GM18868 (cell line): ENCODE results near the gene FAM209B.
"Not testable (repeated sequence)": the region's sequence is repeated elsewhere in the genome, so short reads cannot be mapped to it uniquely, and the experiment has no call there.

Experiments
- ATAC-seq: cut with Tn5 transposase; IDR thresholded peaks from one replicate; pipeline ENCODE4 v1.9.1; 2021; ENCODE audit warnings: mild to moderate bottlenecking, moderate library complexity; ENCODE audit not compliant: unreplicated experiment

FAM209B gene

DNA sequence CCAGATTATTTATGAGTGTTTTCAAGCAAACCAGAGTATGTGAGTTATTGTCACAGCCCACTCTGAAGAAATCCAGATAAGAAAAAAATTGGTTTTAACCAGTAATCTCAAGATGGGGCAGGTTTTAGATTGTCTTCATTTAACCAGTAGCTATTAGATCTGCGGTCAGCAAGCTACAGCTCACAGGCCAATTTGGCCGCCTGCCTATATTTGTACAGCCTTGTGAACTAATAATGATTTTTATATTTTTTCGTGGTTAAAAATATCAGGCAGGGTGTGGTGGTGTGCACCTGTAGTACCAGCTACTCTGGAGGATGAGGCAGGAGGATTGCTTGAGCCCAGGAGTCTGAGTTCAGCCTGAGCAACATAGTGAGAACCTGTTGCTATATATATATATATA is 5.0 kb downstream of the FAM209B start:
- no peak for ATAC-seq

DNA sequence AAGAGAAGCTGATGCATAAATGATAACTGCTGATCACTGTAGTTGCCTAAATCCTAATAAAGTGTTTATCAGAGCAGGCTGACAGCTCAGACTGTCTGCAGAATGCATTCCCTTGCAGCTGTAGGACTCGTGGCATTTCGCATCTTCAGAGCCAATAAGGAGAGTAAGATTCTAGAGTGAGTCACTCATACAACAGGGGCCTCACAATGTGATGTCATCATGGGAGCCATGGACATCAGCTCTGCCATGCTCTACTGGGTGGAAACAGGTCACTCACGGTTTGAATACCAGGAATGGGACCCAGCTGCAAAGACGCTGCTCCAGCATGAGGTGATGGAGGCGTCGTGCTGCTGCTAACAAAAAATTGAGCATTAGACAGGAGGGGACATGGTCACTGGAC is 7.4 kb downstream of the FAM209B start:
- no peak for ATAC-seq

DNA sequence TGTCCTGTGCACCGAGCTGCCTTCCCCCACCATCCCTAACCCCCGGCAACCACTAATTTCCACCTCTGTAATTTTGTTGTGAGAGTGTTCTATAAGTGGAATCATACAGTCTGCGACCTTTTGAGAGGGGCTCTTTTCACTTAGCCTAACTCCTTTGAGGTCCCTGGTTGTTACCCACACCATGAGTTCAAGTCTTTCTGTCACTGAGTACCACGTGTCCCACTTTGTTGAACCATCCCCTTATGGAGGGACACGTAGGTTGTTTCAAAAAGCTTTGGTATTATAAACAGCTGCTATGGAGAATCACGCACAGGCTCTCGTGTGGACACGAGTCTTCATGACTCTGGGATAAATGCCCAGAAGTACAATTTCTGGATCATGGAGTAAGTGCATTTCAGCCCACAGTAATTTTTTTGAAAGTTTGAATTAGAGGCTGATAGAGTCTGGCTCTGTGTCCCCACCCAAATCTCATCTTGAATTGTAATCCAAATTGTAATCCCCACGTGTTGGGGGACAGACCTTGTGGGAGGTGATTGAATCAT is 9.5 kb downstream of the FAM209B start:
- no peak for ATAC-seq

DNA sequence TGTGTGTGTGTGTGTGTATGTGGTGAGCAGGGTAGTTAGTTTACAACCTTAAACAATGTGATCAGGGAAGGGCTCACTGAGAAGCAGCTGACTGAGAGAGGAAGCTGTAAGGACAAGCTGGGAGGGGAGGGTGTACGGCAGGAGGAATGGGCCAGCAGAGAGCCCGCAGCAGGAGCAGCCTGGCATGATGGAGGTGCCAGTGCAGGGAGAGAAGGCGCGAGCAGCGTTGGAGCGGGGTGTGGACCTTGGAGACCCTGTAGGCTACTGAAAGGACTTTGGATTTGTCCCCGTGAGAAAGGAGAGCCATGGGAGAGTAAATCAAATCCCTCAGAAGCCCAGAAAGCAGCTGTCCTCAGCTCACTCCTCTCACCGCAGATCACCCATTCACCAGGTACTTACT is 18.5 kb downstream of the FAM209B start:
- no peak for ATAC-seq

DNA sequence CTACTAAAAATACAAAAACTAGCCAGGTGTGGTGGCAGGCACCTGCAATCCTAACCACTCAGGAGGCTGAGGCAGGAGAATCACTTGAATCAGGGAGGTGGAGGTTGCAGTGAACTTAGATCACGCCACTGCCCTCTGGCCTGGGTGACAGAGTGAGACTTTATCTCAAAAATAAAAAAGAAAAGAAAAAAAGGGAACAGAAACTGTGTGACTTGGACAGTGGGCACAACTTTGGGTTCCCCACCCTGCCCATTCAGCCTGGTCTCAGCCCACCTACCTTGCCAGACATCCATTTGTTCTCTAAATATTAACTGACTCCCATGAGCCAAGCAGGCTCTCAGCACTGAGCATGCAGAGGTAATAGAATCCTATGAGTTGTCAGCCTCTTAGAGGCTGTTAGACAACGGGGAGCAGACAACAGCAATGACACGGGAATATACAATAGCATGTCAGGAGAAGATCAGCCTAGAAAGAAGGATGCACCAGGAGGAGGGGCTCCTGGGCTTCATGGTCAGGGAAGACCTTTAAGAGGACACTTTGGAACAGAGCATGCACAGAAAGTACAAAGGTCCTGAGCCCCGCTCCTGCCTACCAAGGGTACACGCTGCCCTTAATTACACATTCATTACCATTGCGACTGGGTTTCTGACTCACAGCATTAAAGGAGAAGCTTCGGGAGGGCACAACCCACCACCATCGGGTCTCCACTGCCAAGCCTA is 20.0 kb downstream of the FAM209B start:
- ATAC-seq = no peak

DNA sequence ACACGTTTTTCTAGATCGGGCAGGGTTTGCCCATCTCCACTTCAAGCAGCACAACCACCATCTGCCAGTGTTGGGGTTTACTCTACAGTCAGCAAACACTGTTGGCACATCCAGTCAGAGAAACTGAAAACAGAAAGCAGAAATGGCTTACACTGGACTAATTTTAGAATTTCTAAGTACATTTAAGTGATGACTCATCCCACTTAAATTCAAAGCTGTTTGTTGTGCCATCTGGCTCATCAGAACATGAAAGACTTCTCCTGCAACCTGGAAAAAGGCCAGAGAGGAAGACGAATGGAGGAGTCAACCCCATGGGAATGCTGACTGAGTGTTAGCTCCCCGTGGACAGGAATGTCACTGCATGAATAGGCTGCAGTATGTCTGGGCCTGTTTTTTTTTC is 21.8 kb downstream of the FAM209B start:
- ATAC-seq = peak; percentile 94

DNA sequence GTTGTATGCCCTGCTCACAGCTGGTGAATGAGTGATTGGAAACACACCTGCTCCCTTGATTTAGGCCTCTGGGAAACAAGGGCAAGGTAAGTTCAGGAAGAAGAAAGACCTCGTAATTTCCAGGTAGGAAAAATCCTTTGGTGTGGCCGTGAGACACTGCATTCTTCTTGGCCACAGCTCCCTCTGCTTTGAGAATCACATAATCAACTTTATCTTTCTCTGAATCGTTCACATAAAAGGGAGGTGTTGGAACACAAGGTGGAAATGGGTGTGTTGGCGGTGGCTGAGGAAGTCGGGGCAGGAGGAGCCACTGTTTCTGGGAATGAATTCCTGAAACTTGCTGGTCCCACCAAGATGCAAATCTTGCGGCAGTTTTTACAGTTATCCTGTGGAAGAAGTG is 25.9 kb downstream of the FAM209B start:
- ATAC-seq = no peak

DNA sequence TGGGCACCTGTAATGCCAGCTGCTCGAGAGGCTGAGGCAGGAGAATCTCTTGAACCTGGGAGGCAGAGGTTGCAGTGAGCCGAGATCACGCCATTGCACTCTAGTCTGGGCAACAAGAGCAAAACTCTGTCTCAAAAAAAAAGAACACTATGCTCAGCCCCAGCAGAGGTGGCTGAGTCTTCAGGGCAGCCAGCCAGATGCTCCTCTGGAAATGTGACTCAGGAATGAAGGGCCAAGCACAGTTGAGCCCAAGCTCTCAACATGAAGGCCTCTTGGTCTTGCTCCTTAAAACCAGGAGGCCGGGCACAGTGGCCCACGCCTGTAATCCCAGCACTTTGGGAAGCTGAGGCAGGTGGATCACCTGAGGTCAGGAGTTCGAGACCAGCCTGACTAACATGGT is 31.5 kb downstream of the FAM209B start:
- ATAC-seq = not testable (repeated sequence)

DNA sequence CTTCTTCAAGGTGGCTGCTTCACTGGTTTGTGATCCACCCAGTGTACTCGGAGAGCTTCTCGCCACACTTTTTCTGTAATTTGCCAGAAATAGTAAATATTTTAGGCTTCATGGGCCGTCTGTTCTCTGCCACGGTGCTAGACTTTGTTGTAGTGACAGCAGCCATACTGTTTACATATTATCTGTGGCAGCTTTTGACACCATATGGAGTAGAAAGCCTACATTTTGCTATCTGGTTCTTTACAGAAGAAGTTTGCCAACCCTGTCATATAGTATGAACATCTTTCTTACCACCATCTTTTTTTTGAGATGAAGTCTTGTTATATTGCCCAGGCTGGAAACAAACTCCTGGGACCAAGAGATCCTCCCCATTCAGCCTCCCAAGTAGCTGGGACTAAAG is 32.5 kb downstream of the FAM209B start:
- no peak for ATAC-seq

DNA sequence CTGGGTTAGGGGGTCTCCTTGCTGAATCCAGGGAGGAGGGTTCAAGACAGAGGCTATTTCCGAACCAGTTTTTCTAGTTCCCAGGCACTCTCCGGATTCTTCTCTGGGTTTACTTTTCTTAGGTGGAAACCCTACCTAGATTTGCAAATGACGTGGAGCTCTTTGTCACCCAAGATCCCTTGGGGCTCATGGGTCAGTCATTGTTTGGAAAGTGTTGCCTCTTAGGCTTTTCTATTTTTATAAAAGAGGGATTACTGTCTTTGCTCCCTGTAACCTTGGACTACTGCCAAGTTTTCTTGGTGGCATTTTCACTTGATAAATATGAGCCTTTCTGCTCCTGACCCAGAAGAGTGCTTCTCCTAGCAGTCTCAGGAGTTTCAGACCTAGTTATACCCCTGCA is 33.6 kb downstream of the FAM209B start:
- no peak for ATAC-seq

DNA sequence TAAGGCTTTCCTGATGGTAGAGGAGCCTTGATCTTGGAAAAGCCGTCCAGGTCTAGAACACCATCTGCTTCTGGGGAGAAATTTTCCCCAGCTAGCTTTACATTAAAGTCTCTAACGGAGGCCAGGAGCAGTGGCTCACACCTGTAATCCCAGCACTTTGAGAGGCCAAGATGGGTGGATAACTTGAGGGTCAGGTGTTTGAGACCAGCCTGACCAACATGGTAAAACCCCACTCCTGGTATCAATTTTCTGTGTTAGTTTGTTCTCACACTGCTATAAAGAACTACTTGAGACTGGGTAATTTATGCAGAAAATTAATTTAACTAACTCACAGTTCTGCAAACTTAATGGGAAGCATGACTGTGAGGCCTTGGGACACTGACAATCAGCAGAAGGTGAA is 37.8 kb downstream of the FAM209B start:
- no peak for ATAC-seq

DNA sequence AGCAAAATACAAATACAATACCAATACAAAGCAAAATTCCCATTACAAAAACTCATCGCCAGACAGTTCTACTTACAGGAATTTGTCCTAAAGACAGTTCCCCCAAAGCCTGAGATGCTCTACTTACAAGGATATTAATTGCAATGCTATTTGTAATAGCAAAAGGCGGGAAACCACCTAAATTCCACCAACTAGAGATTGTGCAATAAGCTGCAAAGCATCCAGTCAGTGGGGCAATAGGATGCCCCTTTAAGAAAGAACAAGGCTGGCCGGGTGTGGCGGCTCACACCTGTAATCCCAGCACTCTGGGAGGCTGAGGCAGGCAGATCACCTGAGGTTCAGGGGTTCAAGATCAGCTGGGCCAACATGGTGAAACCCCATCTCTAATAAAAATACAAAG is 39.1 kb downstream of the FAM209B start:
- no peak for ATAC-seq

DNA sequence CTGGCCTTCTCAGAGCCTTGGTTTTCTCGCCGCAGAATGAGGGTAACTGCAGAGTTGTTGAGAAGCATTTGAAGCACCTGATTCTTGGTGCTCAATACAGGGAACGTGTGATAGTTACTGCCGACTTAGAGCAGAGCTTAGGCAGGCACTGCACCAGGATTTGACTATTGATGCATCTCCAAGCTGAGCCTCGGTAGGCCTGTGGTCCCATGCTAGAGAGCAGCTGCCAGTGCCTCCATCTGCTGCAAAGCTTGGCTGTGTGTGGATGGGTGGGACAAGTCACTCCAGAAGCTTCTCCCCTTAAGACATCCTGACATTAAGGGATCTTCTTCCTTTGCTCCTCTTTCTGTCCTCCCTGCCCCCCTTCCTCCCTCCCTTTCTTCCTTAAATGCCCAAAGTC is 40.9 kb downstream of the FAM209B start:
- ATAC-seq = no peak

DNA sequence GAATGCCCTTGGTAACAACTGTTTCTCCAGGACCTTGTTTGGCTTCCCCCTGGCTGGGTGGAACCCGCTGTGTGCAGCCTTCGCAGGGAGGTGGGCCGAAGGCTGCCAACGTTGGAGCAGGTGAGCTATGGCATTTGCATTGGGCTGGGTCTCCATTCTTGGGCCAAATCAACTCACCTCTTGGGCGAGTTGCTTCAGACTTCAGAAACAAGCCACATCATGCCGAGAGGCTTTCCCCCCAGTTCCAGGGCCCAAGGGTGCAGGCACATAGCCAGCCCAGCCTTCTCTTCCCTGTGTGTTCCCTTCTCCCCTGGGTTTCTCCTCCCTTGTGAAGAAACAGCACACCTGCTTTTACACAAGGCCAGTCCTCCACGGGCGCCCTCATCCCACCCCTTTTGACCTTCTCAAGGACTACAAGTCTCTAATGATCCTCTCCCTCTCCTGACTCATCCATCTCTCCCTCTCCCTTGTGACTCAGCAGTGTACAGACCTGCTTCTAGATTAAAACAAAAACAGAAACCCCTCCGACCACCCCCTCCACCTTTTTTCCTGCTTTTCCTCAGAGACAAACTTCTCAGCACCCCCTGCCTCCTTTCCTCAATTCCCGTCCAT is 41.6 kb downstream of the FAM209B start:
- ATAC-seq = no peak

DNA sequence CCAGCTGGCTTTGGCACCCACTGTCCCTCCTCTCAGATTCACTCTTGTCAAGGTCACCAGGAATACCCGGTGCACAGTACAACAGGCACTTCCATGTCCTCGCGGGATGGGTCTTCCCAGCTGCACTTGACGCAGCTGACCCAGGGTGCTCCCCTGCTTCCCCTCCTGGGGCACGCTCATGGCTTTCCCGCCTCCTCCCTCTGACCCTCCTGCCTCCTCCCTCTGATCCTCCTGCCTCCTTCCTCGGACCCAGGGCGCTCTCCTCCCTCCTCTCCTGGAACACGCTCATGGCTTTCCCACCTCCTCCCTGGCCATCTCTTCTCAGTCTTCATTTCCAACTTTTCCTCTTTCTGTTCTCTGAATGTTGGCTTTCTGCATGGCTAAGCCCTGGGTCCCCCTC is 42.1 kb downstream of the FAM209B start:
- no peak for ATAC-seq

DNA sequence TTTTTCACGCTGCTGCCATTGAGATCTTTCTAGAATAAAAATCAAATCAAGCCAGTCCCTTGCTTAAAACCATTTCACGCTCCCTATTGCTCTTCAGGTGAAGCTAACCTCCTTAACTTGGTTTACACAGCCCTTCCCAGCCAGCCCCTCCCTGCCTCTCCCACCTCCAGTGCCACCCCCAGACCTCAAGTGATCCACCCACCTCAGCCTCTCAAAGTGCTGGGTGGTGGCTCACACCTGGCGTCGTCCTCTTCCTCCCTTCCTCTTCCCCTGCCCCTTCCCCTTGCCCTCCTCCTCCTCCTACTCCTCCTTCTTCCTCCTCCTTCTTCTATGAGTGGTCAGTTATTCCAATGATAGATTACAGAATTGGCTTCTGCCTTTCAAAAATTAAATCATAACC is 42.9 kb downstream of the FAM209B start:
- no peak for ATAC-seq

DNA sequence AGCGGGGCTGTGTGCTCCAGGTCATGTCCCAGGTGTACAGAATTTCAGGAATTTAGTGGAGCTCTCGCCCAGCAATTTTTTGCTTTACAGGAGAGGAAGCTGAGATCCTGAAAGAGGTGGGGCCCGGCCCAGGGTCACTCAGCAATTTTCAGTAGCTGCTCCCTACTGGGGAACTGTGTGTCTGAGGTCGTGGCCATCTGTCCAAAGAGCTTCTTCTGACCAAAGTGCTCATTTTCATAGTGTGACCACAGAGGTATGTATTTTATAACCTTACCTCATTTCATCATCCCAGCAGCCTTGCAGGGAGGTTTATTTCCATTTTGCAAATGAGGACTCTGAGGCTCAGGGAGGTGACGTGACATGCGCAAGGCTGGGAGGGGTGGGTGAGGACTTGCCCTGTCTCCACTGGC is 46.3 kb downstream of the FAM209B start:
- ATAC-seq = no peak

DNA sequence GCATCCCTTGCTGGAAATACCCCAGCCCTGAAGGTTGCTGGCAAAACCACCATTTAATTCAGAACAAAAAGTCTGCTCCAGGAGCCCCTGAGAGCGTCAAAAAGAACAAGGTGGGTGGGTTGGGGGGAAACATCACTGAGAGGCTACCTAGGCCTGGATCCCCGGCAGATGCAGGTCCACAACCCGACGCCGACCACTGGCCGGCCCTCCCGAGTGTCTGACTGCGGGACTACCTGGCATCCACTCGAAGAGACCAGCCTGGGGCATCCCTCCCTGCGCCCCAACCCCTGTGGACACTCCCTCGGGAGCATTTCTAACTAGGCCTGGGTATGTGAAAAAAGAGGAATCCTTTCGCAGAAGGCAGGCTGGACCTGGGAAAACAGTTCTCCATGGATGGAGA is 47.2 kb downstream of the FAM209B start:
- ATAC-seq = no peak

DNA sequence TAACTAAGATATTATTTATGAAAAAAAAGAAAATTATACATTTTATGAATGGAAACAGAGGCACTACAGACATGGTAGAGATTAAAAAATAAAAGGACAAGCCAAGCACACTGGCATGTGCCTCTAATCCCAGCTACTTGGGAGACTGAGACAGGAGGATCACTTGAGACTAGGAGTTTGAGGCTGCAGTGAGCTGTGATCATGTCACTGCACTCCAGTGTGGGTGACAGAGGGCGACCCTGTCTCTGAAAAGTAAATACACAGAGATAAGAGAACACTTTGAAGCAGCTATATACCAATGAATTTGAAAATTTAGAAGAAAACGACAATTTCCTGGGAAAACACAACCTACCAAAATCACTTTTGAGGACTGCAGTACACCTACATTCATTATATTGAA is 48.7 kb downstream of the FAM209B start:
- no peak for ATAC-seq

DNA sequence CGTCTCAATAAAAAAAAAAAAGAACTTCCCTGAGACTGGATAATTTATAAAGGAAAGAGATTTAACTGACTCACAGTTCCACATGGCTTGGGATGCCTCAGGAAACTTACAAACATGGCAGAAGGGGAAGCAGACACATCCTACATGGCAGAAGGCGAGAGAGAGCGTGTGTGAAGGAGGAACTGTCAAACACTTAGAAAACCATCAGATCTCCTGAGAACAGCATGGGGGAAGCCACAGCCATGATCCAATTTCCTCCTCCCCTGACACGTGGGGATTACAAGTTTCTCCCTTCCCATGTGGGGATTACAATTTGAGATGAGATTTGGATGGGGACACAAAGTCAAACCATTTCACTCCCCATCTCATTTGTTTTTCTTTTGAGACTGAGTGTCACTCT is 49.5 kb downstream of the FAM209B start:
- ATAC-seq = no peak

DNA sequence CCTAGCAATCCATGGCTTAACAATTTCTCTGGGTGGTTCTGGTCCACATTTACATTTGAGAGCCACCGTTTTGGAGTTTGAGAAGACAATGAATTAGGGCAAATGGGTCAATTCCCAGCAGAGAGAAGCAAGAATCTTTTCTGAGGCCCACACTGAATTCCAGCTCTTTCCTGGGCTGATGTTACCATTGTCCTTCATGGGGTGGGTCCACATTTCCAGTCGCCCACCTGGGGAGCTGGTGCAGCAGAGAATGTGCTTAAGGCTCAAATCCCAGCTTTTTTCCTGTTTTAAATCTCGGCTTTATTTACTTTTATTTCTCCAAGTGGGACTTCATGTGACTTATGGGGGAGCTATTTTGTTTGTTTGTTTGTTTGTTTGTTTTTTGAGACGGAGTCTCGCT is 51.9 kb downstream of the FAM209B start:
- ATAC-seq = no peak
